ENCODE results near the gene AGRN.
A peak's percentile ranks its signal among the peaks of the same experiment; 100 is the strongest.
"Not testable (repeated sequence)": the region's sequence is repeated elsewhere in the genome, so short reads cannot be mapped to it uniquely, and the experiment has no call there.

AGRN gene

GRCh38 chr1:981955-982558, 37.9 kb upstream of the AGRN start, which contains the start of gene PERM1:
Gene PERM1, minus strand, starts transcription at chr1:982093. Its CDS starts 1,064 bp downstream, at chr1:981029.
- DNase-seq (ENCODE audit: low read depth, low spot score): no peak

- DNase-seq (ENCODE audit: low read depth, low spot score): no peak
Observed at GRCh38 chr1:982765-983436, 37.0 kb upstream of the AGRN start.

GRCh38 chr1:983798-984475, 36.0 kb upstream of the AGRN start:
- DNase-seq (ENCODE audit: low read depth, low spot score): peak; percentile 54

- no peak for DNase-seq (ENCODE audit: low read depth, low spot score)
Observed at GRCh38 chr1:984476-984814, 35.5 kb upstream of the AGRN start.

- no peak for DNase-seq (ENCODE audit: low read depth, low spot score)
Observed at GRCh38 chr1:985126-985525, 34.8 kb upstream of the AGRN start.

GRCh38 chr1:988061-988460, 31.9 kb upstream of the AGRN start:
- DNase-seq (ENCODE audit: low read depth, low spot score): not testable (repeated sequence)

GRCh38 chr1:991275-991674, 28.6 kb upstream of the AGRN start:
- not testable (repeated sequence) for DNase-seq (ENCODE audit: low read depth, low spot score)

- DNase-seq (ENCODE audit: low read depth, low spot score): no peak
Observed at GRCh38 chr1:991895-992294, 28.0 kb upstream of the AGRN start.

- DNase-seq (ENCODE audit: low read depth, low spot score): no peak
Observed at GRCh38 chr1:992362-992761, 27.6 kb upstream of the AGRN start.

GRCh38 chr1:993379-993995, 26.4 kb upstream of the AGRN start:
- DNase-seq (ENCODE audit: low read depth, low spot score): no peak

GRCh38 chr1:994546-994945, 25.4 kb upstream of the AGRN start:
- not testable (repeated sequence) for DNase-seq (ENCODE audit: low read depth, low spot score)

GRCh38 chr1:995665-996633, 24.0 kb upstream of the AGRN start:
- DNase-seq (ENCODE audit: low read depth, low spot score): no peak

- DNase-seq (ENCODE audit: low read depth, low spot score): no peak
Observed at GRCh38 chr1:996851-997712, 22.8 kb upstream of the AGRN start.

GRCh38 chr1:997713-997992, 22.3 kb upstream of the AGRN start:
- DNase-seq (ENCODE audit: low read depth, low spot score): no peak

- no peak for DNase-seq (ENCODE audit: low read depth, low spot score)
Observed at GRCh38 chr1:997993-998744, 21.8 kb upstream of the AGRN start.

GRCh38 chr1:998745-998994, 21.2 kb upstream of the AGRN start:
- no peak for DNase-seq (ENCODE audit: low read depth, low spot score)

- no peak for DNase-seq (ENCODE audit: low read depth, low spot score)
Observed at GRCh38 chr1:998995-999724, 20.8 kb upstream of the AGRN start.

GRCh38 chr1:999725-1000356, 20.1 kb upstream of the AGRN start, which contains the start of gene HES4:
Gene HES4, minus strand, starts transcription at chr1:1000097. Its CDS starts 124 bp downstream, at chr1:999973.
- no peak for DNase-seq (ENCODE audit: low read depth, low spot score)
